HG03439 (cell line): ENCODE results near the gene OARD1.
A peak's percentile ranks its signal among the peaks of the same experiment; 100 is the strongest.
"Not testable (repeated sequence)": the region's sequence is repeated elsewhere in the genome, so short reads cannot be mapped to it uniquely, and the experiment has no call there.

ENCODE experiments used
- ATAC-seq: cut with Tn5 transposase; IDR thresholded peaks from one replicate; pipeline ENCODE4 v1.9.1; 2021; ENCODE audit warnings: mild to moderate bottlenecking, moderate library complexity; ENCODE audit not compliant: unreplicated experiment

Gene OARD1

GRCh38 chr6:41071923-41072835, at the start of gene OARD1:
Gene OARD1, minus strand, starts transcription at chr6:41072356. Its CDS starts 722 bp downstream, at chr6:41071634.
- ATAC-seq = peak; percentile 68

- ATAC-seq = no peak
Observed at GRCh38 chr6:41120058-41120457, 47.9 kb upstream of the OARD1 start.

- no peak for ATAC-seq
Observed at GRCh38 chr6:41119508-41119907, 47.4 kb upstream of the OARD1 start.

GRCh38 chr6:41115027-41115426, 42.9 kb upstream of the OARD1 start:
- not testable (repeated sequence) for ATAC-seq

- ATAC-seq = no peak
Observed at GRCh38 chr6:41111017-41111416, 38.9 kb upstream of the OARD1 start.

- ATAC-seq = no peak
Observed at GRCh38 chr6:41103847-41104246, 31.7 kb upstream of the OARD1 start.

- ATAC-seq = no peak
Observed at GRCh38 chr6:41100871-41101287, 28.7 kb upstream of the OARD1 start.

GRCh38 chr6:41098366-41098765, 26.2 kb upstream of the OARD1 start:
- no peak for ATAC-seq

GRCh38 chr6:41097467-41098090, 25.4 kb upstream of the OARD1 start:
- no peak for ATAC-seq

- ATAC-seq = no peak
Observed at GRCh38 chr6:41093729-41094128, 21.6 kb upstream of the OARD1 start.

GRCh38 chr6:41092421-41093140, 20.4 kb upstream of the OARD1 start:
- ATAC-seq = no peak

GRCh38 chr6:41090841-41091761, 18.9 kb upstream of the OARD1 start:
- no peak for ATAC-seq

- ATAC-seq = no peak
Observed at GRCh38 chr6:41088451-41088850, 16.3 kb upstream of the OARD1 start.

GRCh38 chr6:41085182-41085581, 13.0 kb upstream of the OARD1 start:
- ATAC-seq = no peak

GRCh38 chr6:41083072-41083471, 10.9 kb upstream of the OARD1 start:
- ATAC-seq = no peak

GRCh38 chr6:41080621-41081020, 8.5 kb upstream of the OARD1 start:
- ATAC-seq = no peak

GRCh38 chr6:41079080-41079479, 6.9 kb upstream of the OARD1 start:
- ATAC-seq = no peak

GRCh38 chr6:41078101-41078500, 5.9 kb upstream of the OARD1 start:
- ATAC-seq = no peak

GRCh38 chr6:41077536-41077935, 5.4 kb upstream of the OARD1 start:
- ATAC-seq = no peak
